Activated CD4-positive, alpha-beta T cell treated with anti-CD3 and anti-CD28 coated beads, Interleukin-2, amount 50 U/mL, for 16 hours (primary cell): ENCODE results near the gene ZNF879.

Source experiments
- DNase-seq: peaks from one replicate; pipeline ENCODE4 v3.0.0-alpha.2; 2020

The ZNF879 gene

DNA sequence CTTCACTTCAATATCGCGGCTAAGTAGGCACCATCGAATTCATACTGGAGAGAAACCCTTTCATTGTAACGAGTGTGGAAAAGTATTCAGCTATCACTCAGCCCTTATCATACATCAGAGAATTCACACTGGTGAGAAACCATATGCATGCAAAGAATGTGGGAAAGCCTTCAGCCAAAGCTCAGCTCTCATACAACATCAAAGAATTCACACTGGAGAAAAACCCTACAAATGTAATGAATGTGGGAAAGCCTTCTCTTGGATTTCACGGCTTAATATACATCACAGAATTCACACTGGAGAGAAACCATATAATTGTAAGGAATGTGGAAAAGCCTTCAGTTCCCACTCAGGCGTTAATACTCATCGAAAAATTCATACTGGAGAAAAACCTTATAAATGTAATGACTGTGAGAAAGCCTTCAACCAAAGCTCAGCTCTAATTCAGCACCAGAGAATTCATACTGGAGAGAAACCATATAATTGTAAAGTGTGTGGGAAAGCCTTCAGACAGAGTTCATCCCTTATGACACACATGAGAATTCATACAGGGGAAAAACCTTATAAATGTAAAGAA, 9.5 kb downstream of the ZNF879 start:
- DNase-seq: no peak

DNA sequence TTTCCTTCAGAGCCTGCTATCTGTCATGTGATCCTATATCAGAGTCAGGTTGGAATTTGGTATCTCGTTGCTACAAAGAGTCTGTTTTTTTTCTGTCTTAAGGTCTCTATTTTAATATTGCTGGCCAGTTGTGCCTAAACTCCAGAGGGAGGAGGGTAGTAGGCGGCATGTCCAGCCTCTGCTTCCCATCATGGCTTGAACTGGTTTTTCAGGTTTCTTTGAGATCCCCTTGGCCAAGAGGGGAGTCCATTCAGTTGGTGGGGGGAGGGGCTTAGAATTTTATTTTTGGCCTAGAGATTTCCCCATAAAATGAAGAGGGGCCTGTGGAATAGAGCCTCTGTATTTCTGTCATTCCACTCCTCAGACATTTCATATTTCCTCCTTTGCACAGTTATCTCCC, 21.2 kb downstream of the ZNF879 start:
- DNase-seq: no peak

DNA sequence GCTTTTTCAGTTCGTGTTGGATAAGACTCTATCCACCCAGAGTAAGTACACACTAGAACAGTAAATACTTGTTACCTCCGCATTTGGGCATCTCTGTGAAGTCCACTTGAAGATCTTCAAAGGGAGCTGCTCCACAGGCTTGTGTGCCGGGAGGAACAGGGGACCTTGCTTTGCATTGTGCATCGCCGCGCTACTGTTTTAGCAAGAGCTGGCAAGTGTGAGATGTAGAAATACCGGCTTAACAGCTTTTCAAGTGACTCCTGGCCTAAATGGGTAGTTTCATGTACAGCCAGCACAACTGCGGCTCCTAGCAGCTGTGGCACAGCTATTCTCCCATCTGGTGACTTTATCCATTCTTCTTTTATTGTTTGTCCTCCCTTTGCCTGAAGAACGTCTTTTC, 28.2 kb downstream of the ZNF879 start:
- no peak for DNase-seq

DNA sequence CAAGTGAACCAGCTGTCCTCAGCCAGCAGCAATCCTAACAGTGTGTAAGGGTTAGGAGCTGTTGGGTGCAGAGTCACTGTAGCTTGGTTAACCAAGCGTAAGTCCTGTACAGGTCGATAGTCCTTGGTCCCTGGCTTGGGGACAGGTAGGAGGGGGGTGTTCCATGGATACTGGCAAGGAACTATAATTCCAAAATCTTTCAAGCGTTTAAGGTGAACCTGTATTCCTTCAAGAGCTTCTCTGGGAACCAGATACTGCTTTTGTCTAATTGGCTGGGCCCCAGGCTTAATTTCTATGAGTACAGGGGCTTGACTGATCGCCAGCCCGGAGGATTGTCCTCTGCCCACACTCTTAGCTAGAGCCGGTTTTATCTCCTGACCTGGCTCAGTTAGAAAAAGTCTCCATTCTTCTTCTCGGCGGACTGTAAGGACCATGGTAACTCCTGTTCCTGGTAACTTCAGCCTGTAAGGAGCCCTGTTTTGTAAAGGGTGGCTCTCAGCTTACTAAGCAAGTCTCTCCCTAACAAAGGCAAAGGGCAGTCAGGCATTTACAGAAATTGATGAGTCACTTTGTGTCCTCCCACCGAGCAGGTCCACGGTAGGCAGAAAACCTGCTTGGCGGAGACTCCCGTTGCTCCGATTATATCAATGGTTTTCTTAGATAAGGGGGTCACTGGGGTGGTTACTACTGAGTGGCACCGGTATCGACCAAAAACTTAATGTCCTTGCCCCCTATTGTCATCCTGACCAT, 30.6 kb downstream of the ZNF879 start:
- no peak for DNase-seq

DNA sequence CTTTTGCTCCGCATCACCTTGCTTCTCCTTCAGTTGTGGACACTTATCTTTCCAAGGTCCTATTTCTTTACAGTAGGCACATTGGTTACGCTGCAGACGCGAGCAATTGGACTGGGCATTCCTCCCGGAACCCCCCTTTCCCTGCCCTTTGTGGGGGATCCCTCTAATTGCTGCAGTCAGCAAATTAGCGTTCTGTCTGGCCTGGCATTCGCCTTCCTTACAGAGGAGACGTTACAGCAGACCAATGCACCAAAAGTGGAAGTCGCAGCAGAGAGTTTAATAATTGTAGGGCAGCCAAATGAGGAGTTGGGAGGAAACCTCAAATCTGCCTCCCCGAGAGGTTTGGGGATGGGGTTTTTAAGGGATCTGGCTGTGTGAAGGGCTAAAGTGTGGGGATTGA, 31.3 kb downstream of the ZNF879 start:
- no peak for DNase-seq

DNA sequence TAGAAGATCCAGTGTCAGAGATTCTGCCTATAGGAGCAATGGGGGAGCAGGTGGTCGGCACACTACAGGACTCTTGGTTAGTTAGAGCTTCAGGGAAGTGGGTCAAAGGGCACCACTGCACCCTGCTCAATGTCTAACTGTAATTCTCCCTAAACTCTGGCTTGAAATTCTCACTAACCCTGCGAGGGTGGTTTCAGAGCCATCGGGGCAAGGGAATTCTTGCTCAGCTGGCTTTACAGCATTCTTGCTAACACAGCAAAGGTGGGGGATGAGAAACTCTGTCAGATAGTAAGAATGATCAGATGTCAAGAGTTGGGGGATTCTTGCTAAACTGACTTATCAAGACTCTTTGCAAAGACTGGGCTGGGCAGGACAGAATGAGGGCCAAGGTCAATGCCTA, 31.8 kb downstream of the ZNF879 start:
- DNase-seq: no peak

DNA sequence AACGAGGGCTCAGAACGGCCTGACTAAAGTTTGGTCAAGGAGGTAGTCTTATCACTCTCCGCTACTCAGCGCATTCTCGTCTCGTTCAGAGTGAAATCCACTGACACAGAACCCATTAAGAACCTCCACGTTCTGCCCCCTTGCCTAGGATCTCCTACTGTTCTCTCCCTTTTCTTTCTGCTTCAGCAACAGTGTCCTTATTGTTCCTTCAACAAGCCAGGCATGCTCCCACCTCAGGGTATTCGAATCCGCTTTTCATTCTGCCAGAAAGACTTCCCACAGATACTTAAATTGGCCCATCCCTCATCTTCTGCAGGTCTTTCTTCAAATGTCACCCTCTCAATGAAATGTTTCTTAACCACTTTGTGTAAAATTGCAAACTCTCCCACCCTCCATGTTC, 32.2 kb downstream of the ZNF879 start:
- DNase-seq: no peak

DNA sequence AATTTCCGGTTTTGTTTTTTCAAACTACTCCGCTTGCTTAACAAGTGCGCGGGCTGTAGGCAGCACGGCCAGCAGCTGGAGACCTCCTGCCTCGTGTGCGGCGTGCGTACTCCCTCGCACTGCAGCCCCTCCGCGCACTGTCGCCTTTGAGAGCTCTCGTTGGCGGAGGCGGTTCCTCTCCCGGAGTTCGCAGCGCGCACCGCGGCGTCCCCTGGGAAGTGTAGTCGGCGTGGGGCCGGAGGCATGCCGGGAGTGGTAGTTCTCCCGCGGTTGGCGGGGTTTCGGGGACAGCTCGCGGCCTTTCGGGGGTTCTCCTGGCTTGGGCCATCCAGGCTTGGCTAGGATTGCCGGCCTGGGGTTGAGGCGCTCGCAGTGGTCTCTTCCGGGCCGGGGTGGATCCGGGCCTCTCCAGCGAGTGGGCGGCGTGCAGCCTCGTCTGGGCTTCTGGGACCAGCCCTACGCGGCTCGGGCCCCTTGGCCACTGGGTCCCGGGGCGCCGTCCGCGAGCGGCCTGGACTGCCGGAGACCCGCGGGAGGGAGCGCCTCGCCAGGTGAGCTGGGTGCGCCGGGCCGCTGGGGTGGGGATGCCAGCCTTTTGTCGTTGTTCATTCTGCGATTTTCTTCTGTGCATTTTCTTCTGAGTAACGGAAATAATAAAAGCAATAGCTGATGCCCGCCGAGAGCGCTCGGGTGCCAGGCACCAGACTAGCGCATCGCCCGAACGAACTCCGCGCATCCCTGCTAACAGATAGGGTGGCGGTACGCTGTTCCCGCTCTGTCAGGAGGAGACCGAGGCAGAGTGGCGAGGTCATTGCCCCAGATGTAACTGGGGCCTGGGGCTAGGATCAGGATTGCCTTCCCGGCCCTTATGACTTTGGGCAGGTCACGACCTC, 36.8 kb downstream of the ZNF879 start, which contains the start of gene ZNF354C:
ZNF354C (plus strand) TSS at position 258 of the 893 bp plus-strand sequence. CDS start 1,696 bp downstream, outside the sequence.
- DNase-seq: peak; percentile 84

DNA sequence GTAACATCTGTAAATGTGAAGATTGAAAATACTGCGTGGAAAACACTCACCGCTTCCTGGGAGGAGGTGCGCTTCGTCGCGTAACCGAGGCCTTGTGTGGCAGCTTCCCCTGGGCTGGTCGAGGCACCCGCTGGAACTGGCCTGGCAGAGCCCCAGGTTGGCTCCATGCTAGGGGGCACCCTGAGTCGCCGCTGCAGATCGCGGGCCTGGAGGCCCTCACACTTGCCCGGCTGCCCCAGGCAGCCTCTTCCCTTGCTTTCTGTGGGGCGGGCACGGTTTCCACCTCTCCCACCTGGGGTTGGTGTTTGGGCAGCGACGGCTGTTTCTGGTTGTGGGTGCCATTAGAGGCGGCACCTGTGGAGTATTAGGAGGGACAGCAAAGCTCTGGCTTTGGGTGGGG, 37.4 kb downstream of the ZNF879 start:
- DNase-seq: no peak

DNA sequence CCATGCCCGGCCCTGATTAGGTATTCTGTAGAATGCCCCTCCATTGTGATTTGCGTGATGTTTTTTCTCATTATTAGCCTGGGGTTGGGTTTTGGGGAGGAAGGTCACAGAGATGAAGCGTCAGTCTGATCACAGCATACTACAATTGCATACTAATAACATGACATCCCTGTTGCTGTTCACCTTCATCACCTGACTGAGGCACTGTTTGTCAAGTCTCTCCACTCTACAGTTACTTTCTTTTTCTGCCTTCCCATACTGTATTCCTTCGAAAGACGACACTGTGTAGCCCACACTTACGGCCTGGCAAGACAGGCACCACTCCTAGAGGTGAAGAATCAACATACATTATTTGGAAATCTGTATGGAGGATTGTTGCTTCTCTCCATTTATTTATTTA, 42.1 kb downstream of the ZNF879 start:
- no peak for DNase-seq

DNA sequence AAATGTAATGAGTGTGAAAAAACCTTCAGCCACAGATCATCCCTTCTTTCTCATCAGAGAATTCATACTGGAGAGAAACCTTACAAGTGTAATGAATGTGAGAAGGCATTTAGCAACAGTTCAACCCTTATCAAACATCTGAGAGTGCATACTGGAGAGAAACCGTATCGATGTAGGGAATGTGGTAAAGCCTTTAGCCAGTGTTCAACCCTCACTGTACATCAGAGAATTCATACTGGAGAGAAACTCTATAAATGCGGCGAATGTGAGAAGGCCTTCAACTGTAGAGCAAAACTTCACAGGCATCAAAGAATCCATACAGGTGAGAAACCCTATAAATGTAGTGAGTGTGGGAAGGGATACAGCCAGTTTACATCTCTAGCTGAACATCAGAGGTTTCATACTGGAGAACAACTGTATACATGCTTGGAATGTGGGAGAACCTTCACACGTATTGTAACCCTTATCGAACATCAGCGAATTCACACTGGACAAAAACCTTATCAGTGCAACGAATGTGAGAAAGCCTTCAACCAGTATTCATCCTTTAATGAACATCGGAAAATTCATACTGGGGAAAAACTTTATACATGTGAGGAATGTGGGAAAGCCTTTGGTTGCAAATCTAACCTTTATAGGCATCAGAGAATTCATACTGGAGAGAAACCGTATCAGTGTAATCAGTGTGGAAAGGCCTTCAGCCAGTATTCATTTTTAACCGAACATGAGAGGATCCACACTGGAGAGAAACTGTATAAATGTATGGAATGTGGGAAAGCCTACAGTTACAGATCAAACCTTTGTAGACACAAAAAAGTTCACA, 55.8 kb downstream of the ZNF879 start:
- no peak for DNase-seq

DNA sequence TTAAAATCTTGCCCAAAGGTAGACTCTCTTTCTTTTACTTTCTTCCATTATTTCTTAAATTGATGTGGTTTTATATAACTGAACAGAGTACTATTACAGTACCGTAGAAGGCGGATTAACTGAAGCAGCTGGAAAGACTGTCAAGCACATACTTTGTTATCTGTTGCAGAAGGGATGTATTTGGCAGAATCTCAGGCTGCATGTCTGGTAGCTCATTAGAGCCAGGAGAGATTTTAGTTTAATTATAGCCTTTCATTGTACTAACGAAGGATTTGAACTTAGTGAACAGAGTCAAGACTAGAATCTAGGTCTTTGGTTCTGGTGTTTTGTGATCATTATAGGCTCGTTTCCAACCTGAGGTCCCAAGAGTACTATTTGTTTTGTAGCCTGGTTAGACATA, 57.1 kb downstream of the ZNF879 start:
- DNase-seq: no peak
